PFSK-1 (cell line): ENCODE results near the gene BABAM2.

ENCODE experiments used
- POLR2AphosphoS5 ChIP-seq: IDR thresholded peaks from 2 replicates; pipeline ENCODE4 v1.6.1; 2012; ENCODE audit warnings: low read depth, mild to moderate bottlenecking, control low read depth, low read length, moderate library complexity
- REST ChIP-seq, 2 experiments: IDR thresholded peaks; 2 replicates each; pipeline versions ENCODE4 v1.6.1 to v1.8.0; 2011 to 2012; ENCODE audit warnings: low read depth in 2 of 2, low read length in 2 of 2, control low read depth in 1 of 2, inconsistent platforms in 1 of 2, mild to moderate bottlenecking in 1 of 2, moderate library complexity in 1 of 2; ENCODE audit not compliant: insufficient read depth in 1 of 2
- SIN3A ChIP-seq: IDR thresholded peaks from 2 replicates; pipeline ENCODE4 v1.6.1; 2012; ENCODE audit warnings: mild to moderate bottlenecking, low read length, moderate library complexity, borderline replicate concordance; ENCODE audit not compliant: insufficient read depth
- TAF1 ChIP-seq: IDR thresholded peaks from 2 replicates; pipeline ENCODE4 v1.6.1; 2012; ENCODE audit warnings: low read length, control low read depth, borderline replicate concordance; ENCODE audit not compliant: insufficient read depth

DNA sequence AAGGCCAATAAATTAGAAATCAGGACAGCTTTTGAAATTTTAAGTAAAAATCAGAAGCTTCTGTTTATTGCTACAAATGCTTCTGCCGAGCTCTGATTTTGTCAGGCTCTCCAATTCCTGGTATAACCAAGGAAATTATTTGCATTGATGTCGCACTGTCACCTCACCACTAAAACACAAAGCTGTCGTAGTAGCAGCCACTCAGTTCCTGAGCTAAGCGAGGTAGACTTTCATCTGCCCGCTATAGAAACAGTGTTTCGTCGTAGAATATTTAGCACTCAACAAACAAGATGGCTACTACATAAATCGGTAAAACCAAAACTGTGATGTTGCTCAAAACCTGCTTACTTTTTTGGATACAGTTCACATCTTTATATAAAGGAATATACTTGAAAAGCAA lies 360.8 kb downstream of the BABAM2 start:
- no peak for TF ChIP-seq POLR2AphosphoS5
- no peak for TF ChIP-seq REST (IDR thresholded peaks at IDR 0.05; ENCODE audit: insufficient read depth in 1 of 2, low read depth in 2 of 2, low read length in 2 of 2)
- no peak for TF ChIP-seq TAF1
- TF ChIP-seq SIN3A, result no peak
